HG02610 (cell line): ENCODE results near the gene BAIAP2.

Experiments
- ATAC-seq: cut with Tn5 transposase; IDR thresholded peaks from one replicate; pipeline ENCODE4 v1.9.1; 2021; ENCODE audit warnings: mild to moderate bottlenecking, moderate library complexity; ENCODE audit not compliant: unreplicated experiment

Gene BAIAP2

GRCh38 chr17:81084680-81085419 is 49.9 kb downstream of the BAIAP2 start:
- no peak for ATAC-seq

GRCh38 chr17:81085420-81085911 is 50.5 kb downstream of the BAIAP2 start:
- ATAC-seq: no peak

- ATAC-seq: no peak
These were observed 52.0 kb downstream of the BAIAP2 start for GRCh38 chr17:81086789-81087551.

- ATAC-seq: no peak
These were observed 55.6 kb downstream of the BAIAP2 start for GRCh38 chr17:81090361-81091136.

- no peak for ATAC-seq
These were observed 56.2 kb downstream of the BAIAP2 start for GRCh38 chr17:81091154-81091553.

GRCh38 chr17:81091774-81092517 is 57.0 kb downstream of the BAIAP2 start:
- ATAC-seq: no peak

GRCh38 chr17:81092518-81093095 is 57.7 kb downstream of the BAIAP2 start:
- no peak for ATAC-seq

GRCh38 chr17:81093619-81094508 is 58.9 kb downstream of the BAIAP2 start:
- ATAC-seq: no peak

GRCh38 chr17:81094509-81095382 is 59.8 kb downstream of the BAIAP2 start:
- no peak for ATAC-seq

- no peak for ATAC-seq
These were observed 60.4 kb downstream of the BAIAP2 start for GRCh38 chr17:81095383-81095762.

- ATAC-seq: no peak
These were observed 61.8 kb downstream of the BAIAP2 start for GRCh38 chr17:81096741-81097133.

- ATAC-seq: no peak
These were observed 62.4 kb downstream of the BAIAP2 start for GRCh38 chr17:81097134-81097942.

GRCh38 chr17:81097943-81098308 is 63.0 kb downstream of the BAIAP2 start:
- ATAC-seq: no peak

GRCh38 chr17:81099888-81100287 is 64.9 kb downstream of the BAIAP2 start:
- ATAC-seq: no peak

GRCh38 chr17:81100668-81101067 is 65.7 kb downstream of the BAIAP2 start:
- ATAC-seq: no peak

- peak; percentile 84 for ATAC-seq
These were observed 66.8 kb downstream of the BAIAP2 start for GRCh38 chr17:81101614-81102306.

- ATAC-seq: no peak
These were observed 67.4 kb downstream of the BAIAP2 start for GRCh38 chr17:81102352-81102751.
